Endothelial cell of umbilical vein (primary cell): ENCODE data around the gene KLF16. TPM values are rescaled to one million over a fixed set of nuclear protein-coding genes. Genes with fewer than 3 reads are reported as not detected.

Experiments used
- BruUV-seq: library from RNA; stranded (reverse); fragments of 400-500 nt; replicated peaks from 2 replicates; lab custom pipeline; 2021; lab: Mats Ljungman, UMichigan
- CTCF ChIA-PET: fragments of 300-600, 350-600 bp; sonication (Branson Sonifier 250); formaldehyde crosslinking; loops from one replicate; lab custom pipeline; 2021; ENCODE audit warnings: antibody characterized with exemption, inconsistent platforms; lab: Charles Lee
- POLR2A ChIA-PET: fragments of 300-600, 350-600 bp; sonication (Branson Sonifier 250); formaldehyde crosslinking; loops from one replicate; lab custom pipeline; 2021; ENCODE audit warnings: antibody characterized with exemption, inconsistent platforms; lab: Charles Lee
- DNase-seq: peaks from one replicate; pipeline ENCODE4 v3.0.0-alpha.2; 2011; ENCODE audit warnings: low read depth, low spot score
- FAIRE-seq: peaks from 2 replicates; lab custom pipeline; 2011; peaks lifted over from hg19 to GRCh38; lab: Jason Lieb, UNC
- H2AFZ ChIP-seq: 2 replicates; pipeline ENCODE4 v1.6.0; 2012; ENCODE audit warnings: low read depth, low read length, control low read depth, inconsistent platforms
- H3K27ac ChIP-seq: 2 replicates; pipeline ENCODE4 v1.5.1; 2011; ENCODE audit warnings: low read depth, mild to moderate bottlenecking, control low read depth, low read length, moderate library complexity; ENCODE audit not compliant: insufficient read depth
- H3K27me3 ChIP-seq, 2 experiments: 2 replicates each; pipeline versions ENCODE4 v1.6.0 to v1.6.1; 2011; ENCODE audit warnings: low read length in 2 of 2, mixed read lengths in 1 of 2; ENCODE audit not compliant: control insufficient read depth in 2 of 2, insufficient read depth in 2 of 2
- H3K36me3 ChIP-seq, 2 experiments: 2 replicates in 1 of 2; 3 replicates in 1 of 2; pipeline ENCODE4 v1.5.1; 2011; ENCODE audit warnings: low read length in 2 of 2, mild to moderate bottlenecking in 1 of 2, moderate library complexity in 1 of 2; ENCODE audit not compliant: control insufficient read depth in 2 of 2, insufficient read depth in 2 of 2; ENCODE audit errors: extremely low read depth in 1 of 2
- H3K4me1 ChIP-seq: 3 replicates; pipeline ENCODE4 v1.5.1; 2011; ENCODE audit warnings: mild to moderate bottlenecking, low read length; ENCODE audit not compliant: control insufficient read depth, insufficient read depth; ENCODE audit errors: extremely low read depth
- H3K4me2 ChIP-seq: 2 replicates; pipeline ENCODE4 v1.6.1; 2011; ENCODE audit warnings: low read length, control low read depth, mixed read lengths; ENCODE audit not compliant: insufficient read depth
- H3K4me3 ChIP-seq, 3 experiments: fragments of 200-600 bp in 1 of 3; sonication (generic), shearing (Covaris generic) in 1 of 3; replicated peaks in 1 of 3; 2 replicates each; pipeline ENCODE4 v1.5.1; 2011 to 2016; ENCODE audit warnings: control low read depth in 3 of 3, low read length in 3 of 3, mild to moderate bottlenecking in 2 of 3, inconsistent platforms in 1 of 3, low read depth in 1 of 3, moderate library complexity in 1 of 3; ENCODE audit not compliant: insufficient read depth in 1 of 3
- H3K79me2 ChIP-seq: 2 replicates; pipeline ENCODE4 v1.6.0; 2012; ENCODE audit warnings: low read length, inconsistent platforms; ENCODE audit not compliant: control insufficient read depth, insufficient read depth
- H3K9ac ChIP-seq: replicated peaks from 2 replicates; pipeline ENCODE3; 2011; ENCODE audit warnings: low read length, control low read depth; ENCODE audit not compliant: insufficient read depth; ENCODE audit errors: extremely low read depth
- H3K9me1 ChIP-seq: replicated peaks from 3 replicates; pipeline ENCODE4 v1.6.0; 2011; ENCODE audit warnings: mild to moderate bottlenecking, low read length; ENCODE audit not compliant: control insufficient read depth, insufficient read depth; ENCODE audit errors: extremely low read depth
- H3K9me3 ChIP-seq: replicated peaks from 2 replicates; pipeline ENCODE4 v1.5.1; 2012; ENCODE audit warnings: low read length, inconsistent platforms; ENCODE audit not compliant: control insufficient read depth, insufficient read depth
- H4K20me1 ChIP-seq: replicated peaks from 2 replicates; pipeline ENCODE3; 2011; ENCODE audit warnings: mild to moderate bottlenecking, low read length; ENCODE audit not compliant: control insufficient read depth, insufficient read depth; ENCODE audit errors: extremely low read depth
- CTCF ChIP-seq, 2 donors: IDR thresholded peaks; 1 replicate in 1 of 2; 2 replicates in 1 of 2; pipeline ENCODE4 v1.5.1; 2011; ENCODE audit warnings: low read length in 2 of 2, mild to moderate bottlenecking in 2 of 2, moderate library complexity in 2 of 2, control low read depth in 1 of 2, inconsistent platforms in 1 of 2, low read depth in 1 of 2; ENCODE audit not compliant: insufficient read depth in 1 of 2; ENCODE audit errors: extremely low read depth in 1 of 2
- EZH2 ChIP-seq: IDR thresholded peaks from 2 replicates; pipeline ENCODE4 v1.6.1; 2012; ENCODE audit warnings: borderline replicate concordance, low read depth, mild to moderate bottlenecking, moderate library complexity, low read length, inconsistent platforms; ENCODE audit not compliant: severe bottlenecking
- FOS ChIP-seq: IDR thresholded peaks from 2 replicates; pipeline ENCODE4 v1.6.1; 2011; ENCODE audit warnings: mild to moderate bottlenecking, low read length, moderate library complexity, borderline replicate concordance; ENCODE audit not compliant: insufficient read depth
- GATA2 ChIP-seq: IDR thresholded peaks from 2 replicates; pipeline ENCODE4 v1.7.0; 2011; ENCODE audit warnings: low read depth, mild to moderate bottlenecking, moderate library complexity, mixed read lengths, low read length; ENCODE audit not compliant: insufficient read length, insufficient read depth
- JUN ChIP-seq: IDR thresholded peaks from 2 replicates; pipeline ENCODE4 v1.6.1; 2011; ENCODE audit warnings: borderline replicate concordance, low read depth; ENCODE audit not compliant: insufficient read length, insufficient read depth
- MAX ChIP-seq: IDR thresholded peaks from 2 replicates; pipeline ENCODE4 v1.6.1; 2011; ENCODE audit not compliant: insufficient read depth, insufficient read length
- MYC ChIP-seq: IDR thresholded peaks from one replicate; pipeline ENCODE4 v1.6.1; 2011; ENCODE audit warnings: mild to moderate bottlenecking, low read depth, low read length
- POLR2A ChIP-seq: IDR thresholded peaks from 2 replicates; pipeline ENCODE4 v1.6.1; 2012; ENCODE audit warnings: low read depth, mild to moderate bottlenecking, control low read depth, low read length
- POLR2AphosphoS5 ChIP-seq: IDR thresholded peaks from 2 replicates; pipeline ENCODE4 v1.6.1; 2012; ENCODE audit warnings: low read depth, mild to moderate bottlenecking, control low read depth, low read length, moderate library complexity; ENCODE audit not compliant: insufficient read depth
- dilution Hi-C: fragments of 300-500 bp; cut with MboI; formaldehyde crosslinking; loops from one replicate; pipeline ENCODE4 v1.15.0; 2019; ENCODE audit warnings: low sequenced_read_pairs; ENCODE audit not compliant: extremely low pct_ligation_motif_present
- intact Hi-C: fragments of 100-400 bp; cut with micrococcal nuclease; formaldehyde crosslinking; loops from one replicate; pipeline ENCODE4 v1.10.0; 2022
- microRNA counts: library from miRNA; unstranded; fragments of <30 nt; microRNA quantifications from one replicate; lab custom pipeline; 2016
- microRNA-seq: library from miRNA; unstranded; fragments of <30 nt; microRNA quantifications from one replicate; pipeline ENCODE4 v1.2.0, GENCODE V29; 2021; ENCODE audit warnings: borderline number of aligned reads, borderline replicate concordance
- polyA plus RNA-seq, 4 experiments: library from polyadenylated mRNA; depleted of rRNA in 3 of 4; stranded (reverse) in 3 of 4; unstranded in 1 of 4; fragments of >200 nt; gene quantifications; 2 replicates each; pipeline versions ENCODE4 v1.2.1 to v1.2.3, GENCODE V29; 2011 to 2012; ENCODE audit warnings: missing spikeins in 1 of 4
- total RNA-seq: library from RNA; stranded (reverse); gene quantifications from 2 replicates; pipeline ENCODE4 v1.2.3, GENCODE V29; 2021

KLF16 gene
- total and polyA plus RNA-seq, 2 donors (not counting 3 experiments of a cell fraction or from before 2014, with no cell fraction given): 11.6 to 36.6 TPM

GRCh38 chr19:1804858-1805257, 58.5 kb downstream of the KLF16 start:
- Histone ChIP-seq H4K20me1 (no peaks in the 10 kb centered on the region), H3K79me2 (no peaks in the 10 kb centered on the region), H3K36me3 (no peaks in the 10 kb centered on the region), H3K4me3 (no peak overlapping the region), H3K27me3 (no peaks in the 10 kb centered on the region), H3K4me1 (no peaks in the 10 kb centered on the region), H3K27ac (no peak overlapping the region), H3K9me1 (no peaks in the 10 kb centered on the region), H2AFZ (no peak overlapping the region), H3K4me2 (no peak overlapping the region), H3K9me3 (no peaks in the 10 kb centered on the region), H3K9ac (no peak overlapping the region)
- dilution Hi-C loops (no loop called here), intact Hi-C loops (no loop called here)
- CTCF ChIA-PET: no interaction called here
- peak; percentile 47 for FAIRE-seq
- DNase-seq: no peak
- POLR2A ChIA-PET: no interaction called here
- TF ChIP-seq MAX: no peak
- TF ChIP-seq JUN: no peak
- TF ChIP-seq MYC: no peak
- TF ChIP-seq EZH2: no peak
- TF ChIP-seq POLR2AphosphoS5: no peak
- no peak for TF ChIP-seq CTCF (IDR thresholded peaks at IDR 0.05; ENCODE audit: extremely low read depth in 1 of 2, insufficient read depth in 1 of 2, low read depth in 1 of 2, low read length in 2 of 2)
- TF ChIP-seq POLR2A: no peak
- no peak for TF ChIP-seq FOS
- no peak for TF ChIP-seq GATA2
- no TSS peak for BruUV-seq

MicroRNA genes within 50 kb of the gene (microRNA counts, 767-probe panel; counts per million panel counts)
- microRNA hsa-miR-1909-3p (lab: Ali Mortazavi, UCI): 723 counts per million, percentile 96 among the panel's probes with 10 or more counts

Small RNAs within 50 kb of the gene (microRNA-seq; reads per million reads assigned to microRNA genes)
- 5.0 reads per million, percentile 11 among the genes with 10 or more reads in this experiment for gene MIR1909

Other genes starting within 250 kb of the KLF16 start
- gene TCF3, start 211.0 kb downstream of the KLF16 start, total RNA-seq: 193 and 197 TPM in 2 replicates
- gene TCF3, start 211.0 kb downstream of the KLF16 start, polyA plus RNA-seq: 147 and 202 TPM in 2 replicates
- not detected in 2 replicates for gene ONECUT3, start 110.1 kb downstream of the KLF16 start, total RNA-seq
- gene ONECUT3, start 110.1 kb downstream of the KLF16 start, polyA plus RNA-seq: not detected in 2 replicates
- gene ATP8B3, start 51.3 kb downstream of the KLF16 start, total RNA-seq: 5.1 and 7.3 TPM in 2 replicates
- 1.1 and 1.4 TPM in 2 replicates for gene ATP8B3, start 51.3 kb downstream of the KLF16 start, polyA plus RNA-seq
- gene REXO1, start 15.1 kb downstream of the KLF16 start, total RNA-seq: 41.1 and 44.6 TPM in 2 replicates
- 56.9 and 88.8 TPM in 2 replicates for gene REXO1, start 15.1 kb downstream of the KLF16 start, polyA plus RNA-seq
- gene ABHD17A, start 21.9 kb upstream of the KLF16 start, total RNA-seq: 89.8 and 97.0 TPM in 2 replicates
- gene ABHD17A, start 21.9 kb upstream of the KLF16 start, polyA plus RNA-seq: 143 and 179 TPM in 2 replicates
- gene ADAT3, start 41.8 kb upstream of the KLF16 start, total RNA-seq: 8.0 and 11.7 TPM in 2 replicates
- 5.7 and 8.6 TPM in 2 replicates for gene ADAT3, start 41.8 kb upstream of the KLF16 start, polyA plus RNA-seq
- 68.2 and 72.2 TPM in 2 replicates for gene SCAMP4, start 41.8 kb upstream of the KLF16 start, total RNA-seq
- 24.4 and 29.6 TPM in 2 replicates for gene SCAMP4, start 41.8 kb upstream of the KLF16 start, polyA plus RNA-seq
- 93.8 and 96.6 TPM in 2 replicates for gene CSNK1G2, start 77.6 kb upstream of the KLF16 start, total RNA-seq
- 110 and 134 TPM in 2 replicates for gene CSNK1G2, start 77.6 kb upstream of the KLF16 start, polyA plus RNA-seq
- 73.1 and 78.2 TPM in 2 replicates for gene BTBD2, start 152.1 kb upstream of the KLF16 start, total RNA-seq
- gene BTBD2, start 152.1 kb upstream of the KLF16 start, polyA plus RNA-seq: 59.2 and 76.1 TPM in 2 replicates
- gene MKNK2, start 187.7 kb upstream of the KLF16 start, total RNA-seq: 86.1 and 87.5 TPM in 2 replicates
- 65.1 and 96.2 TPM in 2 replicates for gene MKNK2, start 187.7 kb upstream of the KLF16 start, polyA plus RNA-seq
- gene MOB3A, start 232.7 kb upstream of the KLF16 start, total RNA-seq: 52.4 and 59.7 TPM in 2 replicates
- gene MOB3A, start 232.7 kb upstream of the KLF16 start, polyA plus RNA-seq: 46.5 and 50.7 TPM in 2 replicates
- gene IZUMO4, start 233.3 kb upstream of the KLF16 start, total RNA-seq: 1.1 and 2.0 TPM in 2 replicates
- 2.0 and 3.2 TPM in 2 replicates for gene IZUMO4, start 233.3 kb upstream of the KLF16 start, polyA plus RNA-seq